GM21423 (cell line): ENCODE data around the gene DOHH.
"Not testable (repeated sequence)": the region's sequence is repeated elsewhere in the genome, so short reads cannot be mapped to it uniquely, and the experiment has no call there.

Source experiments
- ATAC-seq: cut with Tn5 transposase; IDR thresholded peaks from one replicate; pipeline ENCODE4 v1.9.1; 2021; ENCODE audit warnings: mild to moderate bottlenecking, moderate library complexity; ENCODE audit not compliant: unreplicated experiment

The DOHH gene

GRCh38 chr19:3519126-3519525 is 18.7 kb upstream of the DOHH start:
- no peak for ATAC-seq

GRCh38 chr19:3518659-3519058 is 18.2 kb upstream of the DOHH start:
- ATAC-seq = no peak

GRCh38 chr19:3518255-3518654 is 17.8 kb upstream of the DOHH start:
- ATAC-seq = no peak

- no peak for ATAC-seq
These were observed 17.2 kb upstream of the DOHH start for GRCh38 chr19:3517638-3518037.

- ATAC-seq = no peak
These were observed 16.3 kb upstream of the DOHH start for GRCh38 chr19:3516675-3517207.

GRCh38 chr19:3515891-3516422 is 15.5 kb upstream of the DOHH start:
- ATAC-seq = no peak

GRCh38 chr19:3514930-3515329 is 14.5 kb upstream of the DOHH start:
- no peak for ATAC-seq

GRCh38 chr19:3513229-3514140 is 13.0 kb upstream of the DOHH start:
- ATAC-seq = no peak

GRCh38 chr19:3512562-3513228 is 12.2 kb upstream of the DOHH start:
- ATAC-seq = no peak

GRCh38 chr19:3511506-3512251 is 11.2 kb upstream of the DOHH start:
- no peak for ATAC-seq

- ATAC-seq = no peak
These were observed 10.3 kb upstream of the DOHH start for GRCh38 chr19:3510727-3511126.

GRCh38 chr19:3509566-3509989 is 9.1 kb upstream of the DOHH start:
- no peak for ATAC-seq

GRCh38 chr19:3508771-3509535 is 8.5 kb upstream of the DOHH start:
- ATAC-seq = no peak

- not testable (repeated sequence) for ATAC-seq
These were observed 7.7 kb upstream of the DOHH start for GRCh38 chr19:3508121-3508661.

- ATAC-seq = no peak
These were observed 7.1 kb upstream of the DOHH start for GRCh38 chr19:3507371-3508120.

- ATAC-seq = peak; percentile 45
These were observed 6.2 kb upstream of the DOHH start for GRCh38 chr19:3506384-3507340.

GRCh38 chr19:3505598-3506383 is 5.3 kb upstream of the DOHH start, which contains the start of gene FZR1:
Gene FZR1, plus strand, starts transcription at chr19:3506311. Its CDS starts 16,679 bp downstream, at chr19:3522990.
- ATAC-seq = peak; percentile 87
